Upper lobe of left lung (tissue), 4 donors: ENCODE data around the gene CENPF.

Experiments
- EP300 ChIP-seq, 4 donors: sonication (generic); formaldehyde crosslinking; IDR thresholded peaks; one replicate each; pipeline ENCODE4 v1.5.1; 2017; ENCODE audit warnings: antibody characterized with exemption in 4 of 4, control low read depth in 2 of 4
- TF ChIP-seq, protein P1 (sequence below), 6 experiments: fragments of 450-650 bp in 4 of 6; fragments of 200-600 bp in 2 of 6; sonication (generic) in 2 of 6; IDR thresholded peaks; one replicate each; pipeline ENCODE4 v1.5.1; 2016 to 2019; ENCODE audit warnings: antibody characterized with exemption in 6 of 6

DNA sequence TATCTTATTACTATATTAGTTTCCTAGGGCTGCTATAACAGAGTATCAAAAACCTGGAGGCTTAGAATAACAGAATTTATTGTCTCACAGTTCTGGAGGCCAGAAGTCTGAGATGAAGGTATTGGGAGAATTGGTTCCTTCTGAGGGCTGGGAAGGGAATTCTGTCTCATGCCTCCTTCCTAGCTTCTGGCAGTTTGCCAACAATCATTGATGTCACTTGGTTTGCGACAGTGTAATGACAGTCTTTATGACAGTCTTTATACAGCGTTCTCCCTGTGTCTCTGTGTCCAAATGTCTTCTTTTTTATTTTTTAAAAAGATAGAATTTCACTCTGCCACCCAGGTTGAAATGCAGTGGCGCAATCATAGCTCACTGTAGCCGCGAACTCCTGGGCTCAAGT, 15.8 kb upstream of the CENPF start:
- TF ChIP-seq EP300 (IDR thresholded peaks at IDR 0.05): no peak
- TF ChIP-seq, protein P1, sequence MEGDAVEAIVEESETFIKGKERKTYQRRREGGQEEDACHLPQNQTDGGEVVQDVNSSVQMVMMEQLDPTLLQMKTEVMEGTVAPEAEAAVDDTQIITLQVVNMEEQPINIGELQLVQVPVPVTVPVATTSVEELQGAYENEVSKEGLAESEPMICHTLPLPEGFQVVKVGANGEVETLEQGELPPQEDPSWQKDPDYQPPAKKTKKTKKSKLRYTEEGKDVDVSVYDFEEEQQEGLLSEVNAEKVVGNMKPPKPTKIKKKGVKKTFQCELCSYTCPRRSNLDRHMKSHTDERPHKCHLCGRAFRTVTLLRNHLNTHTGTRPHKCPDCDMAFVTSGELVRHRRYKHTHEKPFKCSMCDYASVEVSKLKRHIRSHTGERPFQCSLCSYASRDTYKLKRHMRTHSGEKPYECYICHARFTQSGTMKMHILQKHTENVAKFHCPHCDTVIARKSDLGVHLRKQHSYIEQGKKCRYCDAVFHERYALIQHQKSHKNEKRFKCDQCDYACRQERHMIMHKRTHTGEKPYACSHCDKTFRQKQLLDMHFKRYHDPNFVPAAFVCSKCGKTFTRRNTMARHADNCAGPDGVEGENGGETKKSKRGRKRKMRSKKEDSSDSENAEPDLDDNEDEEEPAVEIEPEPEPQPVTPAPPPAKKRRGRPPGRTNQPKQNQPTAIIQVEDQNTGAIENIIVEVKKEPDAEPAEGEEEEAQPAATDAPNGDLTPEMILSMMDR (IDR thresholded peaks at IDR 0.05): no peak
